ENCODE measurements around the gene STPG1. TPM values are rescaled to one million over a fixed set of nuclear protein-coding genes. Genes with fewer than 3 reads are reported as not detected.

STPG1 gene
- total and polyA plus RNA-seq, 2 of the 13 experiments (the other 11 are each of a cell fraction or from before 2014, with no cell fraction given) = 3.4 to 4.3 TPM

GRCh38 chr1:24427545-24427862 is 13.9 kb upstream of the STPG1 start:
- FAIRE-seq = no peak
- POLR2A ChIA-PET = no interaction called here
- H3K79me2 ChIP-seq (ENCODE audit: insufficient read depth, low read length) = no peaks in the 10 kb centered on the region
- H3K27me3 ChIP-seq (ENCODE audit: control insufficient read depth in 1 of 2, insufficient read depth in 2 of 2, low read length in 2 of 2) = no peaks in the 10 kb centered on the region
- 100% methylated on average over 1 of the region's 1 CpG for WGBS (ENCODE audit: low lambda C conversion rate)
- no TSS peak for BruUV-seq (replicated peaks)
- DNase-seq (ENCODE audit: low spot score) = no peak
- no peak for ATAC-seq
- H3K4me2 ChIP-seq (ENCODE audit: low read depth, low read length) = no peak overlapping the region
- in situ Hi-C loops (cut with HindIII; ENCODE audit: extremely low pct_ligation_motif_present, low pct_unique_long_range_greater_than_20kb) (no loop called here), intact Hi-C loops (cut with micrococcal nuclease; ENCODE audit: unreplicated experiment) (no loop called here)
- no peaks in the 10 kb centered on the region for H3K9me3 ChIP-seq (ENCODE audit: low read length)
- H3K4me3 ChIP-seq (replicated peaks in 1 of 3; ENCODE audit: insufficient read depth in 1 of 3, low read depth in 2 of 3, low read length in 3 of 3) = no peak overlapping the region
- H2AFZ ChIP-seq (ENCODE audit: low read length) = no peak overlapping the region
- H3K36me3 ChIP-seq (replicated peaks in 1 of 2; ENCODE audit: control insufficient read depth in 1 of 2, insufficient read depth in 2 of 2, low read length in 2 of 2) = no peaks in the 10 kb centered on the region
- CTCF ChIA-PET (ENCODE audit: low intra/inter-chr PET ratio, low total read pairs) = no interaction called here
- no peak overlapping the region for H3K27ac ChIP-seq (ENCODE audit: extremely low read length, insufficient read depth, low read length)
- H3K4me1 ChIP-seq (ENCODE audit: insufficient read depth, low read length) = 0 out of 2 replicates have a peak, but pooled peaks cover 6% of the 10 kb centered on the region
- no peak overlapping the region for H3K9ac ChIP-seq (ENCODE audit: insufficient read depth, low read depth, low read length)
- no peaks in the 10 kb centered on the region for H4K20me1 ChIP-seq (ENCODE audit: insufficient read depth, low read length)
- TF ChIP-seq SIX4 (CRISPR knock-in tag; IDR thresholded peaks at IDR 0.05) (no peak), ZFP1 (CRISPR knock-in tag; IDR thresholded peaks at IDR 0.05) (no peak), ZKSCAN8 (CRISPR knock-in tag; IDR thresholded peaks at IDR 0.05; ENCODE audit: borderline replicate concordance) (no peak), SMARCC2 (IDR thresholded peaks at IDR 0.05) (no peak), NR3C1 (CRISPR knock-in tag; IDR thresholded peaks at IDR 0.05) (no peak), POLR2A (IDR thresholded peaks at IDR 0.05; ENCODE audit: insufficient read depth in 1 of 2, low read depth in 2 of 2, low read length in 2 of 2) (no peak), GZF1 (CRISPR knock-in tag; IDR thresholded peaks at IDR 0.05) (no peak), MTA3 (CRISPR knock-in tag; IDR thresholded peaks at IDR 0.05) (no peak), MTF2 (CRISPR knock-in tag; IDR thresholded peaks at IDR 0.05; ENCODE audit: borderline replicate concordance) (no peak), ZBTB38 (CRISPR knock-in tag; IDR thresholded peaks at IDR 0.05) (no peak), ZFP90 (CRISPR knock-in tag; IDR thresholded peaks at IDR 0.05; ENCODE audit: borderline replicate concordance) (no peak), ZFP82 (CRISPR knock-in tag; IDR thresholded peaks at IDR 0.05; ENCODE audit: borderline replicate concordance) (no peak), KMT2B (CRISPR knock-in tag; IDR thresholded peaks at IDR 0.05) (no peak), ZBTB4 (CRISPR knock-in tag; IDR thresholded peaks at IDR 0.05; ENCODE audit: borderline replicate concordance) (no peak), YEATS4 (CRISPR knock-in tag; IDR thresholded peaks at IDR 0.05; ENCODE audit: borderline replicate concordance) (no peak)

Data from HepG2 (cell line).